CD4-positive, alpha-beta T cell (primary cell): ENCODE data around the gene CSNK1G1. TPM values are rescaled to one million over a fixed set of nuclear protein-coding genes. Genes with fewer than 3 reads are reported as not detected.
A peak's percentile ranks its signal among the peaks of the same experiment; 100 is the strongest.

ENCODE experiments used
- ATAC-seq: fragments of 200-7000 bp; cut with Tn5 transposase; one replicate; pipeline ENCODE4 v1.10.0; 2022; ENCODE audit warnings: mild to moderate bottlenecking; ENCODE audit not compliant: poor library complexity
- CTCF ChIA-PET: fragments of 350-600 bp; sonication (Branson Sonifier 250); formaldehyde crosslinking; loops from one replicate; lab custom pipeline; 2021; ENCODE audit warnings: antibody characterized with exemption, inconsistent platforms; lab: Charles Lee
- POLR2A ChIA-PET: fragments of 350-600 bp; sonication (Branson Sonifier 250); formaldehyde crosslinking; loops from one replicate; lab custom pipeline; 2021; ENCODE audit warnings: antibody characterized with exemption, inconsistent platforms; lab: Charles Lee
- DNase-seq, 14 experiments: peaks; one replicate each; pipeline ENCODE4 v3.0.0-alpha.2; 2013 to 2020; ENCODE audit warnings: mixed read lengths in 2 of 14
- H3K27ac ChIP-seq, 2 donors: one replicate each; pipeline versions ENCODE4 v1.5.1 to v1.7.0; 2013; ENCODE audit warnings: low read length in 2 of 2, low read depth in 1 of 2, mild to moderate bottlenecking in 1 of 2
- H3K27me3 ChIP-seq, 2 experiments: 1 replicate in 1 of 2; 2 replicates in 1 of 2; pipeline versions ENCODE4 v1.6.1 to v1.7.0; 2013; ENCODE audit warnings: low read length in 2 of 2, control low read depth in 1 of 2, mild to moderate bottlenecking in 1 of 2, moderate library complexity in 1 of 2; ENCODE audit not compliant: insufficient read depth in 2 of 2, control insufficient read depth in 1 of 2
- H3K36me3 ChIP-seq: one replicate; pipeline ENCODE4 v1.6.1; 2013; ENCODE audit warnings: low read length, control low read depth; ENCODE audit not compliant: insufficient read depth
- H3K4me1 ChIP-seq: one replicate; pipeline ENCODE4 v1.6.1; 2013; ENCODE audit warnings: low read length, control low read depth; ENCODE audit not compliant: insufficient read depth
- H3K4me3 ChIP-seq: one replicate; pipeline ENCODE4 v1.5.1; 2013; ENCODE audit warnings: mild to moderate bottlenecking, low read length, moderate library complexity
- H3K9me3 ChIP-seq, 2 experiments: 1 replicate in 1 of 2; 2 replicates in 1 of 2; pipeline versions ENCODE4 v1.6.1 to v1.7.0; 2013; ENCODE audit warnings: low read length in 2 of 2, mild to moderate bottlenecking in 2 of 2, control low read depth in 1 of 2, moderate library complexity in 1 of 2; ENCODE audit not compliant: control insufficient read depth in 1 of 2, insufficient read depth in 1 of 2
- H3K27ac Mint-ChIP-seq: one replicate; pipeline ENCODE4 v1.8.0; 2020; ENCODE audit warnings: mixed read lengths
- H3K27me3 Mint-ChIP-seq: one replicate; pipeline ENCODE4 v1.8.0; 2021; ENCODE audit warnings: mixed read lengths
- H3K36me3 Mint-ChIP-seq: one replicate; pipeline ENCODE4 v1.8.0; 2021; ENCODE audit warnings: low read depth, mixed read lengths
- H3K4me1 Mint-ChIP-seq: one replicate; pipeline ENCODE4 v1.8.0; 2021; ENCODE audit warnings: low read depth, mixed read lengths
- H3K4me3 Mint-ChIP-seq: one replicate; pipeline ENCODE4 v1.8.0; 2020; ENCODE audit warnings: mild to moderate bottlenecking, mixed read lengths
- H3K9me3 Mint-ChIP-seq: one replicate; pipeline ENCODE4 v1.8.0; 2020; ENCODE audit warnings: mixed read lengths
- CTCF ChIP-seq: fragments of 200-600 bp; IDR thresholded peaks from one replicate; pipeline ENCODE4 v1.8.0; 2022; ENCODE audit warnings: antibody characterized with exemption, mild to moderate bottlenecking
- intact Hi-C, 2 experiments: fragments of 100-400 bp; cut with DNase I in 1 of 2; cut with micrococcal nuclease in 1 of 2; formaldehyde crosslinking; loops; one replicate each; pipeline versions ENCODE4 v1.15.1 to v1.9.0; 2023 to 2025; cut with DNase I, micrococcal nuclease
- polyA plus RNA-seq, 2 donors: library from polyadenylated mRNA; unstranded; fragments of 120-200 nt; gene quantifications; one replicate each; pipeline ENCODE4 v1.2.1, GENCODE V29; 2013
- total RNA-seq, 174 experiments: library from RNA in 2 of 174; stranded (reverse) in 2 of 174; gene quantifications; one replicate each; pipeline ENCODE4 v1.2.3 and lab custom pipeline; 2021 to 2026

The CSNK1G1 gene
- total RNA-seq (10 to 100 TPM; 12.2 to 13.7 TPM), total RNA-seq (lab: John Stamatoyannopoulos, UW) (14.3 to 83.7 (median 47.4) reads per million in 172 experiments)
- polyA plus RNA-seq (2013, experiment 1 of 2), result 11.2 TPM
- 13.1 TPM for polyA plus RNA-seq (2013, experiment 2 of 2)

GRCh38 chr15:64355944-64356709 is at the start of gene CSNK1G1:
TSS of gene CSNK1G1 (minus strand) at chr15:64356173. CDS start at chr15:64300499, 55,674 bp downstream.
- H3K4me1 Mint-ChIP-seq, result peaks cover 22% of the 10 kb centered on the region
- H3K4me1 ChIP-seq, result peaks cover 16% of the 10 kb centered on the region
- H3K4me3 Mint-ChIP-seq, result peak within 1 kb of the TSS; percentile 96
- no peaks in the 10 kb centered on the region for H3K27me3 Mint-ChIP-seq
- TF ChIP-seq CTCF, result peak; percentile 34
- peak within 1 kb of the TSS; percentile 95 for H3K4me3 ChIP-seq
- DNase-seq, result peak; percentile 80 to 97 (median 89)
- ATAC-seq, result peak; percentile 96
- H3K27ac Mint-ChIP-seq, result peak within 1 kb of the TSS; percentile 87
- ChIA-PET CTCF (interaction anchor here (1.0 to 2.1 kb wide), 3 partner anchors 22 to 24 kb away, joined by 3 to 5 read pairs (median 4); no protein-coding TSS in a partner anchor), POLR2A (interaction anchor here (0.6 to 2.3 kb wide), 6 partner anchors 15 to 537 kb away, joined by 3 to 20 read pairs (median 3); partner anchors contain the start of genes PPIB and TRIP4)
- intact Hi-C loops, result loop anchor here (1.0 to 10.0 kb wide), 5 partner anchors 31 to 261 kb away; partner anchors contain the start of genes PPIB (in 2 of the 2), TRIP4 (in 2 of the 2), CIAO2A (in 1 of the 2) and SNX1 (in 1 of the 2)
- H3K9me3 Mint-ChIP-seq, result no peaks in the 10 kb centered on the region
- no peaks in the 10 kb centered on the region for H3K9me3 ChIP-seq
- H3K27me3 ChIP-seq, result no peaks in the 10 kb centered on the region
- H3K36me3 ChIP-seq, result no peaks in the 10 kb centered on the region
- peak within 1 kb of the TSS; percentile 49 to 55 for H3K27ac ChIP-seq
- peaks cover 17% of the 10 kb centered on the region for H3K36me3 Mint-ChIP-seq

GRCh38 chr15:64400583-64400982 is 44.6 kb upstream of the CSNK1G1 start:
- Mint-ChIP-seq H3K27ac (no peak overlapping the region), H3K36me3 (peaks cover 76% of the 10 kb centered on the region), H3K4me3 (no peak overlapping the region), H3K27me3 (no peaks in the 10 kb centered on the region), H3K4me1 (no peaks in the 10 kb centered on the region), H3K9me3 (no peaks in the 10 kb centered on the region)
- no peaks in the 10 kb centered on the region for H3K9me3 ChIP-seq
- ChIA-PET POLR2A (no interaction called here), CTCF (no interaction called here)
- TF ChIP-seq CTCF, result no peak
- intact Hi-C loops, result no loop called here
- H3K27ac ChIP-seq, result no peak overlapping the region
- DNase-seq, result no peak
- H3K4me3 ChIP-seq, result no peak overlapping the region
- H3K4me1 ChIP-seq, result no peaks in the 10 kb centered on the region
- no peak for ATAC-seq
- peaks cover 64% of the 10 kb centered on the region for H3K36me3 ChIP-seq
- H3K27me3 ChIP-seq, result no peaks in the 10 kb centered on the region

- no peak for ATAC-seq
- no peak for TF ChIP-seq CTCF
These were observed 42.6 kb upstream of the CSNK1G1 start for GRCh38 chr15:64398575-64398974.

More at GRCh38 chr15:64398575-64398974, 42.6 kb upstream of the CSNK1G1 start:
- Histone ChIP-seq H3K4me1 (no peaks in the 10 kb centered on the region), H3K27ac (no peak overlapping the region), H3K9me3 (no peaks in the 10 kb centered on the region), H3K4me3 (no peak overlapping the region), H3K27me3 (no peaks in the 10 kb centered on the region), H3K36me3 (peaks cover 70% of the 10 kb centered on the region)
- DNase-seq, result no peak
- peaks cover 4% of the 10 kb centered on the region for H3K4me1 Mint-ChIP-seq
- H3K36me3 Mint-ChIP-seq, result peaks cover 80% of the 10 kb centered on the region
- POLR2A ChIA-PET, result interaction anchor here (1.9 kb wide), 1 partner anchor 11 kb away, joined by 11 read pairs; the partner anchor contains the start of gene TRIP4
- no peaks in the 10 kb centered on the region for H3K27me3 Mint-ChIP-seq
- CTCF ChIA-PET, result interaction anchor here (0.7 kb wide), 1 partner anchor 20 kb away, joined by 3 read pairs; no protein-coding TSS in a partner anchor
- intact Hi-C loops, result no loop called here
- no peaks in the 10 kb centered on the region for H3K9me3 Mint-ChIP-seq
- no peak overlapping the region for H3K27ac Mint-ChIP-seq
- no peak overlapping the region for H3K4me3 Mint-ChIP-seq
